ENCODE results near the gene SPATA6L. TPM values are rescaled to one million over a fixed set of nuclear protein-coding genes. Genes with fewer than 3 reads are reported as not detected.

SPATA6L gene
- total and polyA plus RNA-seq, 9 of the 15 experiments (the other 6 are each of a cell fraction or from before 2014, with no cell fraction given), result 0.03 to 1.00 (median 0.08) TPM; not detected in 4

GRCh38 chr9:4678679-4679267, 12.5 kb upstream of the SPATA6L start:
- peak overlapping the region; percentile 85 to 97 for H3K9ac ChIP-seq (ENCODE audit: insufficient read depth in 1 of 2, low read depth in 2 of 2, low read length in 2 of 2)
- no peaks in the 10 kb centered on the region for H3K27me3 ChIP-seq (ENCODE audit: control insufficient read depth in 2 of 2, insufficient read depth in 2 of 2, low read length in 2 of 2)
- ChIA-PET CTCF (ENCODE audit: low intra/inter-chr PET ratio) (no interaction called here), POLR2A (interaction anchor here (1.0 kb wide), 2 partner anchors 13 to 171 kb away, joined by 3 to 4 read pairs; partner anchors contain the start of gene SPATA6L)
- under 1% methylated on average over 16 of the region's 16 CpGs for WGBS (ENCODE audit: insufficient coverage, low coverage, missing lambda C conversion rate)
- BruUV-seq (replicated peaks), result TSS peak; percentile 91
- ATAC-seq (0 out of 3 replicates have a peak, but pooled peaks have one; percentile 4), FAIRE-seq (peak; percentile 32), DNase-seq (ENCODE audit: extremely low read depth in 1 of 4, low spot score in 3 of 4) (peak in 1 of 4 experiments; percentile 24)
- peak overlapping the region; percentile 97 for H3K4me2 ChIP-seq (ENCODE audit: insufficient read depth, low read length)
- H4K20me1 ChIP-seq (replicated peaks; ENCODE audit: control insufficient read depth, insufficient read depth, low read length), result no peaks in the 10 kb centered on the region
- no peaks in the 10 kb centered on the region for H3K9me1 ChIP-seq (ENCODE audit: control insufficient read depth, insufficient read depth, low read length)
- intact Hi-C loops (cut with micrococcal nuclease) (loop anchor here (5.0 kb wide), 1 partner anchor 64 kb away; the partner anchor contains the start of gene AK3), in situ Hi-C loops (cut with MboI) (no loop called here)
- peak overlapping the region; percentile 80 for H3K4me3 ChIP-seq
- H3K36me3 ChIP-seq (ENCODE audit: control insufficient read depth, insufficient read depth, low read length), result peaks cover 6% of the 10 kb centered on the region; the same call in 2 of the 3 replicates
- peak overlapping the region; percentile 94 for H3K27ac ChIP-seq (ENCODE audit: extremely low read depth, low read depth, low read length)
- H3K9me3 ChIP-seq (replicated peaks; ENCODE audit: control insufficient read depth, insufficient read depth, low read depth, low read length), result no peaks in the 10 kb centered on the region
- H2AFZ ChIP-seq (ENCODE audit: low read depth, low read length), result peak overlapping the region; percentile 86
- peaks cover 0 to 20% of the 10 kb centered on the region in 2 experiments; a peak in 4 of 5 replicates for H3K4me1 ChIP-seq (replicated peaks in 1 of 2; ENCODE audit: control insufficient read depth in 2 of 2, insufficient read depth in 2 of 2, low read length in 2 of 2)
- H3K79me2 ChIP-seq (ENCODE audit: control insufficient read depth, insufficient read depth, low read length), result peaks cover 39% of the 10 kb centered on the region
- no peak for TF ChIP-seq FOXA1 (IDR thresholded peaks at IDR 0.05; ENCODE audit: borderline replicate concordance)
- TF ChIP-seq ATF2 (CRISPR knock-in tag; IDR thresholded peaks at IDR 0.05), result no peak
- no peak for TF ChIP-seq SAP30 (IDR thresholded peaks at IDR 0.05; ENCODE audit: borderline replicate concordance, insufficient read depth, low read depth, low read length, poor library complexity, severe bottlenecking)
- TF ChIP-seq CBX5 (IDR thresholded peaks at IDR 0.05; ENCODE audit: borderline replicate concordance, low read depth), result no peak
- TF ChIP-seq YY1 (IDR thresholded peaks at IDR 0.05; ENCODE audit: borderline replicate concordance in 1 of 3, control insufficient read depth in 1 of 3, extremely low read depth in 1 of 3, insufficient read depth in 3 of 3, insufficient read length in 1 of 3, insufficient replicate concordance in 2 of 3, low read depth in 1 of 3, low read length in 2 of 3), result peak in 2 of 3 experiments; percentile 10 to 28
- TF ChIP-seq EP400 (IDR thresholded peaks at IDR 0.05), result no peak
- no peak for TF ChIP-seq ZNF699 (CRISPR knock-in tag; IDR thresholded peaks at IDR 0.05; ENCODE audit: insufficient replicate concordance)
- TF ChIP-seq, protein P1, sequence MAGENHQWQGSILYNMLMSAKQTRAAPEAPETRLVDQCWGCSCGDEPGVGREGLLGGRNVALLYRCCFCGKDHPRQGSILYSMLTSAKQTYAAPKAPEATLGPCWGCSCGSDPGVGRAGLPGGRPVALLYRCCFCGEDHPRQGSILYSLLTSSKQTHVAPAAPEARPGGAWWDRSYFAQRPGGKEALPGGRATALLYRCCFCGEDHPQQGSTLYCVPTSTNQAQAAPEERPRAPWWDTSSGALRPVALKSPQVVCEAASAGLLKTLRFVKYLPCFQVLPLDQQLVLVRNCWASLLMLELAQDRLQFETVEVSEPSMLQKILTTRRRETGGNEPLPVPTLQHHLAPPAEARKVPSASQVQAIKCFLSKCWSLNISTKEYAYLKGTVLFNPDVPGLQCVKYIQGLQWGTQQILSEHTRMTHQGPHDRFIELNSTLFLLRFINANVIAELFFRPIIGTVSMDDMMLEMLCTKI (IDR thresholded peaks at IDR 0.05; ENCODE audit: partially characterized antibody), result no peak
- no peak for TF ChIP-seq WHSC1 (IDR thresholded peaks at IDR 0.05; ENCODE audit: low read length)
- TF ChIP-seq BCLAF1 (IDR thresholded peaks at IDR 0.05; ENCODE audit: borderline replicate concordance in 1 of 2, control insufficient read depth in 1 of 2, low read depth in 2 of 2, low read length in 1 of 2), result no peak

Measured in K562 (cell line).